HL-60 (cell line): Measurements from ENCODE around the gene ENPP5.

ENCODE experiments used
- DNase-seq, 2 experiments: peaks; one replicate each; pipeline ENCODE4 v3.0.0-alpha.2; 2010 to 2020; ENCODE audit warnings: low read depth in 1 of 2, low spot score in 1 of 2
- H3K27ac ChIP-seq: fragments of 250-450 bp; sonication (Bioruptor Pico); replicated peaks from 2 replicates; pipeline ENCODE4 v1.5.1; 2020; ENCODE audit warnings: mild to moderate bottlenecking, moderate library complexity
- H3K27me3 ChIP-seq: fragments of 250-450 bp; sonication (Bioruptor Pico); 2 replicates; pipeline ENCODE4 v1.5.1; 2021; ENCODE audit warnings: mild to moderate bottlenecking, moderate library complexity; ENCODE audit not compliant: insufficient read depth, poor library complexity, severe bottlenecking
- H3K4me3 ChIP-seq: replicated peaks from 2 replicates; pipeline ENCODE4 v1.5.1; 2011; ENCODE audit warnings: mild to moderate bottlenecking, control low read depth, low read length; ENCODE audit not compliant: insufficient read depth
- GABPA ChIP-seq: IDR thresholded peaks from 2 replicates; pipeline ENCODE4 v1.6.1; 2012; ENCODE audit warnings: low read depth
- POLR2AphosphoS5 ChIP-seq: IDR thresholded peaks from 2 replicates; pipeline ENCODE4 v1.6.1; 2012; ENCODE audit warnings: low read depth
- SPI1 ChIP-seq: IDR thresholded peaks from 2 replicates; pipeline ENCODE4 v1.6.1; 2012; ENCODE audit warnings: low read depth, mild to moderate bottlenecking, borderline replicate concordance
- TF ChIP-seq, protein P1 (sequence below): IDR thresholded peaks from 2 replicates; pipeline ENCODE4 v1.6.1; 2012; ENCODE audit warnings: low read depth; ENCODE audit not compliant: insufficient replicate concordance
- TF ChIP-seq, protein P2 (sequence below): IDR thresholded peaks from one replicate; pipeline ENCODE4 v1.5.1; 2011; ENCODE audit warnings: low read length, control low read depth, inconsistent platforms; ENCODE audit not compliant: insufficient read depth

The ENPP5 gene

GRCh38 chr6:46144270-46144669 lies 26.5 kb downstream of the ENPP5 start:
- no peak for TF ChIP-seq POLR2AphosphoS5
- TF ChIP-seq, protein P1, sequence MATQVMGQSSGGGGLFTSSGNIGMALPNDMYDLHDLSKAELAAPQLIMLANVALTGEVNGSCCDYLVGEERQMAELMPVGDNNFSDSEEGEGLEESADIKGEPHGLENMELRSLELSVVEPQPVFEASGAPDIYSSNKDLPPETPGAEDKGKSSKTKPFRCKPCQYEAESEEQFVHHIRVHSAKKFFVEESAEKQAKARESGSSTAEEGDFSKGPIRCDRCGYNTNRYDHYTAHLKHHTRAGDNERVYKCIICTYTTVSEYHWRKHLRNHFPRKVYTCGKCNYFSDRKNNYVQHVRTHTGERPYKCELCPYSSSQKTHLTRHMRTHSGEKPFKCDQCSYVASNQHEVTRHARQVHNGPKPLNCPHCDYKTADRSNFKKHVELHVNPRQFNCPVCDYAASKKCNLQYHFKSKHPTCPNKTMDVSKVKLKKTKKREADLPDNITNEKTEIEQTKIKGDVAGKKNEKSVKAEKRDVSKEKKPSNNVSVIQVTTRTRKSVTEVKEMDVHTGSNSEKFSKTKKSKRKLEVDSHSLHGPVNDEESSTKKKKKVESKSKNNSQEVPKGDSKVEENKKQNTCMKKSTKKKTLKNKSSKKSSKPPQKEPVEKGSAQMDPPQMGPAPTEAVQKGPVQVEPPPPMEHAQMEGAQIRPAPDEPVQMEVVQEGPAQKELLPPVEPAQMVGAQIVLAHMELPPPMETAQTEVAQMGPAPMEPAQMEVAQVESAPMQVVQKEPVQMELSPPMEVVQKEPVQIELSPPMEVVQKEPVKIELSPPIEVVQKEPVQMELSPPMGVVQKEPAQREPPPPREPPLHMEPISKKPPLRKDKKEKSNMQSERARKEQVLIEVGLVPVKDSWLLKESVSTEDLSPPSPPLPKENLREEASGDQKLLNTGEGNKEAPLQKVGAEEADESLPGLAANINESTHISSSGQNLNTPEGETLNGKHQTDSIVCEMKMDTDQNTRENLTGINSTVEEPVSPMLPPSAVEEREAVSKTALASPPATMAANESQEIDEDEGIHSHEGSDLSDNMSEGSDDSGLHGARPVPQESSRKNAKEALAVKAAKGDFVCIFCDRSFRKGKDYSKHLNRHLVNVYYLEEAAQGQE, result no peak
- TF ChIP-seq GABPA, result no peak
- no peak for TF ChIP-seq SPI1
- TF ChIP-seq, protein P2, sequence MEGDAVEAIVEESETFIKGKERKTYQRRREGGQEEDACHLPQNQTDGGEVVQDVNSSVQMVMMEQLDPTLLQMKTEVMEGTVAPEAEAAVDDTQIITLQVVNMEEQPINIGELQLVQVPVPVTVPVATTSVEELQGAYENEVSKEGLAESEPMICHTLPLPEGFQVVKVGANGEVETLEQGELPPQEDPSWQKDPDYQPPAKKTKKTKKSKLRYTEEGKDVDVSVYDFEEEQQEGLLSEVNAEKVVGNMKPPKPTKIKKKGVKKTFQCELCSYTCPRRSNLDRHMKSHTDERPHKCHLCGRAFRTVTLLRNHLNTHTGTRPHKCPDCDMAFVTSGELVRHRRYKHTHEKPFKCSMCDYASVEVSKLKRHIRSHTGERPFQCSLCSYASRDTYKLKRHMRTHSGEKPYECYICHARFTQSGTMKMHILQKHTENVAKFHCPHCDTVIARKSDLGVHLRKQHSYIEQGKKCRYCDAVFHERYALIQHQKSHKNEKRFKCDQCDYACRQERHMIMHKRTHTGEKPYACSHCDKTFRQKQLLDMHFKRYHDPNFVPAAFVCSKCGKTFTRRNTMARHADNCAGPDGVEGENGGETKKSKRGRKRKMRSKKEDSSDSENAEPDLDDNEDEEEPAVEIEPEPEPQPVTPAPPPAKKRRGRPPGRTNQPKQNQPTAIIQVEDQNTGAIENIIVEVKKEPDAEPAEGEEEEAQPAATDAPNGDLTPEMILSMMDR, result no peak
- no peak for DNase-seq
- Histone ChIP-seq H3K27ac (no peak overlapping the region), H3K27me3 (no peaks in the 10 kb centered on the region), H3K4me3 (no peak overlapping the region)

DNA sequence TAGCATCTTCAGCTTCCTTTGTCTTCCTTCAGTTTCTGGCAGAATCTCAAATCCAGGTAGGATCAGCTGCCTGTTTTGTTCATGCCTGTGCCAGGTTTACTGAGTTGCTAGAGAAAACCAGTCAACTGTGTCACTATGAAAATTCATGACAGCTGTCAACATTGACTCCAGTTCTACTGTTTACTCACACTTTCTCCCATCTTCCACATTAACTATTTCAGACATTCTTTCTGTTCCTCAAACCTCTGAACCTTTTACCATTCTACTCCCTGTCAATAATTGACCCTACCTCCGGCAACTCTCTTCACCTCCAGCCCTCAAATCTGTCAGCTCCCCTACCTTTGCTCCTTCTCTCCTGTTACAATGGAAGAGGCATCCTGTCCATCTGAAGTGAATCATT lies 32.5 kb downstream of the ENPP5 start:
- Histone ChIP-seq H3K27me3 (no peaks in the 10 kb centered on the region), H3K4me3 (no peak overlapping the region), H3K27ac (no peak overlapping the region)
- DNase-seq, result no peak
- no peak for TF ChIP-seq GABPA
- TF ChIP-seq POLR2AphosphoS5, result no peak
- TF ChIP-seq SPI1, result no peak
- TF ChIP-seq, protein P1, result no peak
- TF ChIP-seq, protein P2, result no peak

DNA sequence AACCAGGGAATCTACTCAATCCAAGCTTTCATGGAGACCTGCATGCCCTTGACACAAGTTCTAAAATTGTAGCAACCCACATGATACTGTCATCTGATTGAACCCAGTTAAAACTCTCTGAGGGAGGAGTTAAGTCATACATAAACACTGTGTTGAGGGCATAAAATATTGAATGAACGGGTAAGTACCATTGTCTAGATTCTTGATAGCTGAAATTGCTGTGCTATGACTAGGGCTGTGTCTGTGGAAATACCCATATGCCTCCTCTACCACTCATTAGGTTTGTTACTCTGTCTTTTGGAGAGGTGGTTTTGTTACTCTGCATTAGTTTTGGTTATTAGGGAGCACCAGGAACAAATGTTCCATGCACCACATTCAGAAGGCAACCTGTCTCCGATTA lies 33.4 kb downstream of the ENPP5 start:
- no peak overlapping the region for H3K27ac ChIP-seq
- TF ChIP-seq, protein P2, result no peak
- TF ChIP-seq POLR2AphosphoS5, result no peak
- TF ChIP-seq, protein P1, result no peak
- no peak for TF ChIP-seq SPI1
- TF ChIP-seq GABPA, result no peak
- no peak for DNase-seq
- H3K4me3 ChIP-seq, result no peak overlapping the region
- H3K27me3 ChIP-seq, result no peaks in the 10 kb centered on the region
